Mucosa of stomach (tissue), 1 donor: ENCODE measurements around the gene IMMP2L.

Source experiments
- H3K27me3 ChIP-seq: one replicate; pipeline ENCODE4 v1.7.0; 2013; ENCODE audit warnings: mild to moderate bottlenecking, low read length; ENCODE audit not compliant: control insufficient read depth, insufficient read depth
- H3K36me3 ChIP-seq: one replicate; pipeline ENCODE4 v1.7.0; 2013; ENCODE audit warnings: low read length; ENCODE audit not compliant: control insufficient read depth, insufficient read depth
- H3K4me1 ChIP-seq: one replicate; pipeline ENCODE4 v1.7.0; 2013; ENCODE audit warnings: mild to moderate bottlenecking, low read length; ENCODE audit not compliant: control insufficient read depth, insufficient read depth
- H3K4me3 ChIP-seq: one replicate; pipeline ENCODE4 v1.7.0; 2013; ENCODE audit warnings: low read length
- H3K9ac ChIP-seq: one replicate; pipeline ENCODE4 v1.7.0; 2013; ENCODE audit warnings: mild to moderate bottlenecking, low read length, moderate library complexity
- H3K9me3 ChIP-seq: one replicate; pipeline ENCODE4 v1.7.0; 2013; ENCODE audit warnings: mild to moderate bottlenecking, low read length, moderate library complexity; ENCODE audit not compliant: control insufficient read depth
- donor health status: Pancreatic carcinoma.

IMMP2L gene

DNA sequence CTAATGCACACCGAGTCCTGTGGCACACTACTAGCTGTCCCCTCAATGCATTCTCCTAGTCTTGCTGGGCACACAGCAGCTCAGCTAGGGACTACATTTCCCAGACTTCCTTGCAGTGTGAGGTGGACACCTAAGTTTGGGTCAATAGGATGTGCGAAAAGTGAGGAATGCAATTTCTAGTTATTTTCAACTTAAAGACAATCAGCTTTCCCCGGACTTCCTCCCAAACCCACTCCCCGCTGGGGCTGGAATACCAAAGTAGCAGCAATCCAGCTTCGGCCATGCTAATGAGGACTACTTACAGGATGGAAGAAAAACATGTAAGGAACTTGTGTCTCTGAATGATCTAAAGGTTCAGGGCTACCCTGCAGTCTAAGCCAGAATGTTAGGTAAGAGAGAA, 757.8 kb downstream of the IMMP2L start:
- H3K27me3 ChIP-seq: no peaks in the 10 kb centered on the region
- no peaks in the 10 kb centered on the region for H3K36me3 ChIP-seq
- H3K4me3 ChIP-seq: no peak overlapping the region
- no peak overlapping the region for H3K9ac ChIP-seq
- no peaks in the 10 kb centered on the region for H3K9me3 ChIP-seq
- H3K4me1 ChIP-seq: no peaks in the 10 kb centered on the region

DNA sequence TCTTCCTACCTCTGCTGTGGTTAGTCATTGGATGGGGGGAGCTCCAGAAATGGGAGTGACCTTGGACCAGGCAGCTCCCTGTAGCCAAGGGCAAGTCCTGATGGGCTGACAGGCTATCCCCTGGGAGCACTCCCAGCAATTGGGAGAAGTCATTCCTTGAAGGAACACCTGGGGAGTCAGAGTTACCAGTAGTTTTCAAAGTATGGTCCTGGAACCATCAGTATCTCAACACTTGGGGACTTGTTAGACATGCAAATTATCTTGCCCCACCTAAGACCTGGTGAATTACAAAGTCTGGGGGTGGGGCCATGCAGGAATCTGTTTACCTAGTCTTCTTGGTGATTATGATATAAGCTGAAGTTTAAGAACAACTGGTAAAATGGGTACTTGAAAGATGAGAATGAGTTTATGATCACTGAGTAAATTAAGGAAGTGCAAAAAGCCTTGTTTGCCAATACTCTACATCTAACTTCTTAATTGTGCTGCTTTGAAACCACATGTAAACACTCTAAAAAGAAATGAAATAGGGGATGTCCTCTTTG, 758.6 kb downstream of the IMMP2L start:
- Histone ChIP-seq H3K4me1 (no peaks in the 10 kb centered on the region), H3K27me3 (no peaks in the 10 kb centered on the region), H3K9me3 (no peaks in the 10 kb centered on the region), H3K36me3 (no peaks in the 10 kb centered on the region), H3K4me3 (no peak overlapping the region), H3K9ac (no peak overlapping the region)

DNA sequence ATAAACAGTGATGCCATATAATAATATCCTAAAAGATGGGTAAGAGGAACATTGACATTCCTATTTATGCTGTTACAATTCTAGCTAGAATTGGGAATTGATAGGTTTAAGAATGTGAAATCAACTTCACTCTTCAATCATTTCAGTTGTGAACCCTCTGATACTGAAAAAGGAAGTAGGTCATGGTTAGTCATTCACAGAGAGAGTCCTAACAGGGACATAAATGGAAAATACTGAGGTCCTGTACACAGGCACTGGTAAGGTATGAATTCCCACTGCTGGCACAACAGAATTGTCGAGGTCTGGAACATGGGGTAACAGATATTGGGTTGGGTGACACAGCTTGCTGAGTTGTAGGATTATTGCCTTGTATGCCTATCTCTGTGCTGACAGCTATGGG, 760.8 kb downstream of the IMMP2L start:
- H3K9ac ChIP-seq: no peak overlapping the region
- H3K9me3 ChIP-seq: no peaks in the 10 kb centered on the region
- no peaks in the 10 kb centered on the region for H3K27me3 ChIP-seq
- H3K4me3 ChIP-seq: no peak overlapping the region
- no peaks in the 10 kb centered on the region for H3K36me3 ChIP-seq
- H3K4me1 ChIP-seq: no peaks in the 10 kb centered on the region

DNA sequence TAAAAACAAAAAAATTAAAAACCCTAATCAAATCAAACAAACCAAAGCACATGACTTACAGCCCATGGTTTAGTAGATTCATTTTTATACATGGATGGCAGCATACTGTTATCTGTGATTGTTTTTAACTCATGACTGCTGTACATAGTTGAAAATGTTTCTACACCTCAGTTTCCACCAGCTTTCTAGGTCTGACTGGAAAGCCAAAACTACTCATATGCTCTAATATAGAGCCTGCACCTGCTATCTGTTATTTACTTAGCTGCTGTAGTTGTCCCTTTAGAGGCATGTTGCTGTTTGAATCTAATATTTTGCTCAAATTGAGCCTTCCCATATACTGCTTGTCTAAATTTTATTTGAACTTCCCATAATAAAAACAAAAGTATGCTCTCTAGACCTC, 761.3 kb downstream of the IMMP2L start:
- Histone ChIP-seq H3K4me3 (no peak overlapping the region), H3K4me1 (no peaks in the 10 kb centered on the region), H3K36me3 (no peaks in the 10 kb centered on the region), H3K27me3 (no peaks in the 10 kb centered on the region), H3K9me3 (no peaks in the 10 kb centered on the region), H3K9ac (no peak overlapping the region)

DNA sequence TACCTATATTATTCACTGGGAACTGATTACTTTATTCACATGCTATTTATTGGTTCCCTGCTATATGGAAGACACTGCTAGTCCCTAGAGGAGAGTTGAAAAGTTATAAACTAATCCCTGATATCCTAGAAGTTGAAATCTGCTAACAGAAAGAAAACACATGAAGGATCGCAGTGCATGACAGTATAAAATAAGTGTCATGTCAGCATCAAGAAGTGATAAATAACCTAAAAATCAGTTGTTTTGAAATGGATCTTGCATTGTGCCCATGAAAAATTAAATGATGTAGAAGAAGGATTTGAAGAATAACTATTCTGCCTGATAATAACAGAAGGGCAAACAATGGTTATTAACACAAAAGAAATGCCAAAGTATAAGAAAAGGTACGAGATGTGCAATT, 764.6 kb downstream of the IMMP2L start:
- no peaks in the 10 kb centered on the region for H3K4me1 ChIP-seq
- no peaks in the 10 kb centered on the region for H3K27me3 ChIP-seq
- H3K4me3 ChIP-seq: no peak overlapping the region
- no peaks in the 10 kb centered on the region for H3K9me3 ChIP-seq
- H3K36me3 ChIP-seq: no peaks in the 10 kb centered on the region
- no peak overlapping the region for H3K9ac ChIP-seq

DNA sequence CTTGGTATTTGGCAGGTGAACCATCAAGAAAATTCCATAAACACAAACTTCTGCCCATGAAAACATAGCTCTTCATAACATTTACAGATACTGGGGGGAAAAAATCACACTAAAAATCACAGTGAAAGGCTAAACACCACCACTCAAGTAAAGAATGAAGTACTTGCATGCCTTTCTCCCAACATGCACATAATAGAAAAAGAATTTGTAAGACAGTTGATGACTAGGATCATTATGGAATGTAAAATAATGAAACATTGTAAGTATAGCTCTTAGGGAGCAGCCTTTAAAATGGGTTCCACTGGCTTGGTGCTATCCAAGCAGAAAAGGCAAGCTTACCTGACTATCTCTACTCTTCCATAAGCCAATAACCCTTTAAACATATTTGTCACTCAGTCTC, 771.3 kb downstream of the IMMP2L start:
- Histone ChIP-seq H3K4me3 (no peak overlapping the region), H3K9ac (no peak overlapping the region), H3K4me1 (no peaks in the 10 kb centered on the region), H3K9me3 (no peaks in the 10 kb centered on the region), H3K27me3 (no peaks in the 10 kb centered on the region), H3K36me3 (no peaks in the 10 kb centered on the region)

DNA sequence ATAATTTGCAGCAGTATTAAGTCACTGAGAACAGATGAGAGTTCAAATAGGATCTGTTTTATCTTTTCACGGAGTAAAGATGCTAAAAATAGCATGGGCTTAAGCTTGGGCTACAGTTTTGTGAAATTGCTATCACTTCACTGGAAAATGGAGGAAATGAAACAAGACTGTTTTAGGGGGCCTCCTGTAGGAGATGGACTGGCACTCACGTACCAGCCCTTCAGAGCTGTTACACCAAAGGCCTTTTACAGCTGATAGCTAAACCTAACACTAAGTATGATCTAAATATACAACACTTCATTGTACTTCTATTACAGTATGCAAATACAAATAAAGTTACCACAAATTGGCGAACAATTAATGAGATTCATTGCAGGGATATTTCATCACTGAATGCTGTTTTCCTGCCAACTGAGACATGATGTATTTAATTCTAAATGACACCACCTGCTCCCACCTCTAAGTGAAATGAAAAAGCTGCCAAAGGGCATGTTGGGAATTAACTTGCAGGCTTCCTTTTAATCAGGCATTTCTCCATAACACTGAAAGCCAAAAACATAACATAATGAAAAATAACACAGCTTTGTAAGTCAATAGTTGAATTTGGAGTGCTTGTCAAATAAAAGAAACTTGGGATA, 775.8 kb downstream of the IMMP2L start:
- H3K4me1 ChIP-seq: no peaks in the 10 kb centered on the region
- H3K27me3 ChIP-seq: no peaks in the 10 kb centered on the region
- no peak overlapping the region for H3K4me3 ChIP-seq
- H3K9me3 ChIP-seq: no peaks in the 10 kb centered on the region
- H3K9ac ChIP-seq: no peak overlapping the region
- no peaks in the 10 kb centered on the region for H3K36me3 ChIP-seq

DNA sequence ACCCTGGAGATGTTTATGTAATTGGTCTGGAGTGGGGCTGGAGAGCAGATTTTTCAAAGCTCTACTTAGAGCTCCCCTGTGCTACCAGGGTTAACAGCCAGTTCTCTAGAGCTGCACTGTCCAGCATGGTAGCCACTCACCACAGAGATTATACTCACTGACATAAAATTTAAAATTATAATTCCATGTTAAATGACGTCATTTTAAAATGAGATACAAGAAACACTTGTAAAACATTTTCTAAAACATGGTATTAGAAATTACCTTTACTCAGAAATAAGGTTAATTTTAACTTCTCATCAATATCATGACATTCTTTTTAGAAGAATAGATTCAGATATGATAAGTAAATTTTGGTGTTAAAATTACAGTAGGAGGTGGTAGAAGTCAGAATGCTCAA, 777.5 kb downstream of the IMMP2L start:
- H3K27me3 ChIP-seq: no peaks in the 10 kb centered on the region
- no peaks in the 10 kb centered on the region for H3K9me3 ChIP-seq
- H3K36me3 ChIP-seq: no peaks in the 10 kb centered on the region
- H3K4me1 ChIP-seq: no peaks in the 10 kb centered on the region
- no peak overlapping the region for H3K4me3 ChIP-seq
- H3K9ac ChIP-seq: no peak overlapping the region

DNA sequence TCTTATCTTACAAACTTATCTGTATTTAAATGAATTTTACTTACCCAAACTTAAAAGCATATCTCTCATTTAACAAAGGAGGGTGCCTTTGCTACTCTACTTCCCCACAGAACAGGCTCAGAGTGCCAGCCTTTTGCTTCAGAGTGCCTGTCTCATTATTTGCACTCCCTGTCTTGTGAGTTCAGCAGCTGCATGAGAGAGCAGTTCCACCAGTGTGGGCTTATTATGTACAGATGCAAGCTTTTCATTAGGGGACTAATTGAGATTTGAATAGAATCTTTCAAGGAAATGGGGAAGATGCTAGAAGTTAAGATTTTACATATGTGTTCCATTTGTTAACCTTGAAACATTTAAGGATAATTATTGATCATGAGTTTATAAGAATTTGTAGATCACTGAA, 781.6 kb downstream of the IMMP2L start:
- Histone ChIP-seq H3K9me3 (no peaks in the 10 kb centered on the region), H3K27me3 (no peaks in the 10 kb centered on the region), H3K36me3 (no peaks in the 10 kb centered on the region), H3K9ac (no peak overlapping the region), H3K4me1 (no peaks in the 10 kb centered on the region), H3K4me3 (no peak overlapping the region)

DNA sequence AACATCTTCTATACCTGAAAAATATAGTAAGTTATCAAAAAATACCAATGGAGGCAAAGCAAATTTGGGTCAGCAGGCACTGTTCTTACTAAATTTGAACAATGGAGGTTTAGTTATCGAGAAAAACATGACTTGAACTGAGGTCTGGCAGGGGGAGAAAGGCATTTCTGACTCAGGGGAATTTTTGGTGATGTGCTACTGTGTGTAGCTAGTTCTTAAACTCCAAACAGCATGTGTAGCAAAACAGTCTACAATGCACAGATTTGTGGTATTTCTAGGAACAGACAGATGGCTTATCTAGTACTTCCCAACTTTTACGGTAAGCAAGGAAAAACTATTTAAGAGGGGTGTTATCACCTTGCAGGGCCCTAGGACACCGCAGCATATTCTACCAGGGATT, 783.0 kb downstream of the IMMP2L start:
- Histone ChIP-seq H3K4me1 (no peaks in the 10 kb centered on the region), H3K27me3 (no peaks in the 10 kb centered on the region), H3K4me3 (no peak overlapping the region), H3K9ac (no peak overlapping the region), H3K9me3 (no peaks in the 10 kb centered on the region), H3K36me3 (no peaks in the 10 kb centered on the region)

DNA sequence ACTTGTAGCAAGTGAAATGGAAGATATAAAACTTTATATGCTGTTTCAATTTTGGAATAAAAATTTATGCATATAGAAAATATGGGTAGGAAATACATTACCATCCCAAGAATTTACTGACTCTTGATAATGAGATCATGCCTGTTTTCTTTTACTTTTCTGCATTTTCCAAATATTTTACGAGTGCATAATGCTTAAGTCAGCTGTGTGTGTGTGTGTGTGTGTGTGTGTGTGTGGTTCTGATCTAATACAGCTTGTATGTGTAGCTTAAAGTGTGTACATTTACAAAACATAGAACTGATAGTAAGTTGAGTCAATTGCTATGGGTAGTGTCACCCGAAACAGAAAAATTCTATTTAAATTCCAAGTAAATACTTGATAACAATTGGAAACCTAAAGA, 787.2 kb downstream of the IMMP2L start:
- H3K36me3 ChIP-seq: no peaks in the 10 kb centered on the region
- H3K4me3 ChIP-seq: no peak overlapping the region
- H3K4me1 ChIP-seq: no peaks in the 10 kb centered on the region
- H3K9me3 ChIP-seq: no peaks in the 10 kb centered on the region
- H3K27me3 ChIP-seq: no peaks in the 10 kb centered on the region
- no peak overlapping the region for H3K9ac ChIP-seq

DNA sequence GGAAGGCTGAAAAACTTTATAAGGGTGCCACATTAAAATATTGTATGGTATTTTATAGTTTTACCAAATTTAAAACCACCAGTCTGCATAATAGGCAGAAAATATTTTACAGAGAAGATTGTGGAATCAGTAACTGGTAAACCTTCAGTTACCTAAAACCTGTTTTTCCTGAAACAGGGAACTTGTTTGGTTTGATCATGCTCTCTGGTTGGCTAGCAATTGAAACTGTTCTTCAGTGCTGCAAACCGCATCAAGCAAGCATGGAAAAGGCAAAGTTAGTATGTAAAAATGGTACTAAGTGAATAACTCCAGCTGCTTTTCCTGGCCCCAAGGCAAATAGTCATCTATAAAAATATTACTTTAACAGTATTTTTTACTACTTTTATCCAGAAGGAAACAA, 788.2 kb downstream of the IMMP2L start:
- Histone ChIP-seq H3K27me3 (no peaks in the 10 kb centered on the region), H3K4me3 (no peak overlapping the region), H3K9ac (no peak overlapping the region), H3K4me1 (no peaks in the 10 kb centered on the region), H3K36me3 (no peaks in the 10 kb centered on the region), H3K9me3 (no peaks in the 10 kb centered on the region)

DNA sequence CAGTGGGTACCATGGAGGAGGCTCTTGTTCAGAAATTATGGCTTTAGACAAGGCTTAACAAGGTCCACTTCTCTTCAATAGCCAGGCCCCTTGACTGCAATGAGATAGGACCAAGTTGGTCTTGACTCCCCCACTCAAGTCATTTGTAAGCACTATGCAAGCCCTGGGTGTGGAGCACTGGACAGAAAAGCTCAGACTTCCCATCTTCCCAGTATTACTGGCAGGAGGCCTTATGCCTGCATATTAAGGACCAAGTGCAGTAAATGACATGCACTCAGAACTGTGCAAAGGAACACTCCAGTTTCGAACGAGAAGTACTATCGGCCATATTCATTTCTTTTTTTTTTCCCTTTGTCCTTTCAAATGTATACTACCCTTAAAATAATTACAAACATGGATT, 789.7 kb downstream of the IMMP2L start:
- no peak overlapping the region for H3K4me3 ChIP-seq
- H3K9me3 ChIP-seq: no peaks in the 10 kb centered on the region
- no peaks in the 10 kb centered on the region for H3K27me3 ChIP-seq

More for the DNA sequence above, 789.7 kb downstream of the IMMP2L start:
- Histone ChIP-seq H3K9ac (no peak overlapping the region), H3K4me1 (no peaks in the 10 kb centered on the region), H3K36me3 (no peaks in the 10 kb centered on the region)
